Measurements from ENCODE around the gene ATP6V1G1.

DNA sequence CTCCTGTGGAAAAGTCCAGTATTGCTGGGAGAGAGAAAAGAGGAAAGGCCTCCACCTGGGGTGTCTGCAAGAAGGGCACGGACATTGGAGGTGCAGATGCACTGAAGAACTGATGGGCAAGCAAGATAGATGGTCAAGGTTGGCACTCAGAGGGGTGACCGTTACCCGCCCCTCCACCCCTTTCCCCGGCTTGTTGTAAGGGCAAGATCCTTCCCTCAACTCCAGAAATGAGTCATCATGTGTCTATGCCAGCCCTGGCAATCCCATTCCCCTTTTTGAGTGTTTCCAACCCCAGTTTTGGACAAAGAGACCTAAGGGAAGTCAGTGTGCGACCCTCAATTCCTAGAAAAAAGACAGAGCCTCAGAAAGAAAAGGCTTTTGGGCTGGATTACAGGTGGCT is 34.9 kb upstream of the ATP6V1G1 start:
- TF ChIP-seq CTCF (IDR thresholded peaks at IDR 0.05; ENCODE audit: low read length): no peak
- no peak for TF ChIP-seq EZH2 (optimal IDR thresholded peaks at IDR 0.05; ENCODE audit: low read depth, low read length)
- no peak for TF ChIP-seq EZH2phosphoT487 (IDR thresholded peaks at IDR 0.05; ENCODE audit: low read length)

Data from MM.1S (cell line).